K562 (cell line): ENCODE measurements around the gene RHOT1. TPM values are rescaled to one million over a fixed set of nuclear protein-coding genes. Genes with fewer than 3 reads are reported as not detected.
A peak's percentile ranks its signal among the peaks of the same experiment; 100 is the strongest.

Experiments
- C11orf30 ChIP-seq: fragments of 450-650 bp; IDR thresholded peaks from 2 replicates; pipeline ENCODE4 v1.6.1; 2016; ENCODE audit warnings: low read depth, mild to moderate bottlenecking
- DACH1 ChIP-seq: fragments of 450-650 bp; IDR thresholded peaks from 2 replicates; pipeline ENCODE4 v1.6.1; 2018; ENCODE audit not compliant: partially characterized antibody
- GATAD2B ChIP-seq: fragments of 450-650 bp; IDR thresholded peaks from 2 replicates; pipeline ENCODE4 v1.6.1; 2017; ENCODE audit warnings: mild to moderate bottlenecking, borderline replicate concordance
- JUNB ChIP-seq: fragments of 450-650 bp; formaldehyde crosslinking; conservative IDR thresholded peaks from 2 replicates; pipeline ENCODE4 v1.4.0; 2020; ENCODE audit warnings: mild to moderate bottlenecking
- MAFF ChIP-seq: IDR thresholded peaks from 2 replicates; pipeline ENCODE4 v1.6.1; 2012; ENCODE audit warnings: low read length, improper control_type of control experiment
- MTA1 ChIP-seq: fragments of 450-650 bp; IDR thresholded peaks from 2 replicates; pipeline ENCODE4 v1.6.1; 2017; ENCODE audit warnings: borderline replicate concordance
- NR4A1 ChIP-seq, 2 experiments: fragments of 250-450 bp in 1 of 2; fragments of 450-650 bp in 1 of 2; sonication (Bioruptor Pico) in 1 of 2; IDR thresholded peaks; 2 replicates each; pipeline versions ENCODE4 v1.4.0 to v1.6.1; 2016 to 2020; ENCODE audit warnings: mild to moderate bottlenecking in 2 of 2, missing compliant biosample characterization in 1 of 2, missing genetic modification characterization in 1 of 2, moderate library complexity in 1 of 2
- PCBP1 ChIP-seq: fragments of 200-400 bp; formaldehyde crosslinking; IDR thresholded peaks from 2 replicates; pipeline ENCODE4 v1.6.1; 2018; ENCODE audit warnings: mild to moderate bottlenecking, low read depth, low read length; ENCODE audit not compliant: poor library complexity, severe bottlenecking
- PREB ChIP-seq: sonication (generic); formaldehyde crosslinking; IDR thresholded peaks from 2 replicates; pipeline ENCODE4 v1.8.1; 2023; ENCODE audit warnings: mild to moderate bottlenecking, missing genetic modification reagents
- RFX7 ChIP-seq: fragments of 250-450 bp; sonication (Bioruptor Pico); IDR thresholded peaks from 2 replicates; pipeline ENCODE4 v1.5.1; 2021; ENCODE audit warnings: mild to moderate bottlenecking
- SLC30A9 ChIP-seq: fragments of 250-450 bp; sonication (Bioruptor Pico); IDR thresholded peaks from 2 replicates; pipeline ENCODE4 v1.8.0; 2022; ENCODE audit warnings: mild to moderate bottlenecking, moderate library complexity
- TFAM ChIP-seq: fragments of 250-450 bp; sonication (Bioruptor Pico); conservative IDR thresholded peaks from 2 replicates; pipeline ENCODE4 v1.5.0; 2021; ENCODE audit warnings: mild to moderate bottlenecking, moderate library complexity
- ZNF316 ChIP-seq: fragments of 450-650 bp; IDR thresholded peaks from 2 replicates; pipeline ENCODE4 v1.6.1; 2016
- ZNF561 ChIP-seq: fragments of 450-650 bp; formaldehyde crosslinking; conservative IDR thresholded peaks from 2 replicates; pipeline ENCODE4 v1.4.0; 2020; ENCODE audit warnings: mild to moderate bottlenecking, moderate library complexity
- ZNF76 ChIP-seq: fragments of 250-450 bp; sonication (Bioruptor Pico); IDR thresholded peaks from 2 replicates; pipeline ENCODE4 v1.4.0; 2020; ENCODE audit warnings: mild to moderate bottlenecking, moderate library complexity, borderline replicate concordance
- polyA plus RNA-seq, 8 experiments: library from polyadenylated mRNA; depleted of rRNA in 4 of 8; stranded (reverse) in 5 of 8; unstranded in 3 of 8; fragments of >200 nt; fragmentation: Nextera tagmentation in 2 of 8; fragmentation: Illumina TruSeq in 1 of 8; extraction: Ambion mirVana in 2 of 8; extraction: Trizol in 1 of 8; gene quantifications; 2 replicates each; pipeline versions ENCODE4 v1.2.1 to v1.2.3, GENCODE V29; 2011 to 2014; ENCODE audit warnings: inconsistent platforms in 1 of 8, missing spikeins in 1 of 8
- total RNA-seq, 7 experiments: library from RNA; depleted of rRNA in 6 of 7; stranded (reverse); fragments of >200 nt in 6 of 7; fragmentation: Illumina TruSeq in 2 of 7; extraction: Trizol in 2 of 7; gene quantifications; 2 replicates each; pipeline versions ENCODE4 v1.2.1 to v1.2.3, GENCODE V29; 2011 to 2021; ENCODE audit warnings: low replicate concordance in 1 of 7

Gene RHOT1
- total and polyA plus RNA-seq, 9 of the 15 experiments (the other 6 are each of a cell fraction or from before 2014, with no cell fraction given), result 23.0 to 101 (median 32.2) TPM

DNA sequence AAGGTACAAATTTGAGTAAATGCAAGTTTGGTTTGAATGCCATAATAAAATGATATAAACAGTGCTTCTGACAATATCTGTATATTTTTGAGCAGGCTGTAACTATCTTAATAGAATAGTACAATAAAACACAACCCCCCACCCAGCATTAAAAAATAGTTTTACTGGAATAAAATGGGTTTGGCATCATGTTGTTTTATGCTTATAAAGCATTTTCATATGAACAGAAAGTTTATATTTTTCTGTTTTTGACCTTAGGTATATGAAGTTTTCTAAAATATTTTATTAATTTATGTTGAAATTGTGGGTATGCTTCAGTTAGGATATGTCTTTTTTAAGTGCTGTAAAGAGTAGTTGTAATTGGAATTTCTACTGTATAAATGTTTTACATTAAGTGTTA is 66.1 kb downstream of the RHOT1 start (continued):
- TF ChIP-seq RFX7 (CRISPR knock-in tag) (no peak), PREB (no peak), DACH1 (no peak), C11orf30 (peak; percentile 65), TFAM (CRISPR knock-in tag) (no peak), SLC30A9 (no peak), ZNF316 (peak; percentile 82), ZNF76 (no peak), ZNF561 (CRISPR knock-in tag) (no peak), NR4A1 (CRISPR knock-in tag; IDR thresholded peaks at IDR 0.05) (no peak), NR4A1 (tag; IDR thresholded peaks at IDR 0.05) (no peak), MAFF (peak; percentile 20; the same call in 1 of the 2 replicates), PCBP1 (no peak), GATAD2B (no peak), MTA1 (no peak), JUNB (CRISPR knock-in tag) (no peak)
